ENCODE results near the gene OVOL2. TPM values are rescaled to one million over a fixed set of nuclear protein-coding genes. Genes with fewer than 3 reads are reported as not detected.
"Not testable (repeated sequence)": the region's sequence is repeated elsewhere in the genome, so short reads cannot be mapped to it uniquely, and the experiment has no call there.

The OVOL2 gene
- total RNA-seq: 10 to 100 TPM in 2 of 3 donors, not detected in 1; 21.0 to 34.1 TPM

DNA sequence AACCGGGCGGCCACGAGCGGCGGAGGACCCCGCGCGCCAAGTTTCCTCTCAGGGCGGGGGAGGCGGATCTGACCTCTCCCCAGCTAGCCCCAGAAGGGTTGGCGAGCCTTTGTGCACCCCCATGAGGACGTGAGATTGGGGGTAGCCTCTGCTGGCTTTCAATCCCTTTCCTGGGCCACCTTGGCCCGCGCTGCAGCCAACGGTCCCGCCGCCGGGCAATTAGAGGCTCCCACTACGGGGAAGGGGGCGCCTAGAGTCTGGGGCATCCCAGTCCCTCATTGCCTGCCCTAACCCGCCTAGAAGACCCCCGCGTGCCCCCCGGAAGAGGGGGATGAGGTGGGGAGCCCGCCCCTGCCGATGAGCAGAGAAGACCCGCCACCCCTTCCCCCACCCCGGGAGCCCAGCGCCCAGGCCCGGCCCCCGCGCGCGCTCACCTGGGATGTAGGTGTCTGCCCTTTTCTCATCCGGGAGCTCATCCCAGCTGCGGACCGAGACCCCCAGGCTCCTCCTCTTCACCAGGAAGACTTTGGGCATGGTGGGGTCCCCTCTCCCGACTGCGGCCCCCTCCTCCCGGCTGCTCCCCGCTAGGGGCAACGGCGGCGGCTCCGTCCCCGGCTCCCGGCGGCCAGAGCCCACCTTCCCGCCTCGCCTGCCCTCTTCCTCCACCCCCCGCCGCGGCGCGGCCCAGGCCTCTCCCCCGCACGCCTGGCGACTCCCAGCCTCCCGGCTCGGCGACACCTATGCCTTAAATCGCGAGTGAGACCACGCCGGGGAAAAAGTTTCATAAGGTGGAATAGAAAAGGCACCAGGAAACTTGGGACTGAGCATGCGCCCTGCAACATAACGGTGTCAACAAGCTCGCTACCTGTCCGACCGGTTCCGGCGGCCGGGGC lies at the start of gene OVOL2:
Gene OVOL2, minus strand, starts transcription at position 816 of the 893 bp plus-strand sequence. Its CDS starts 282 bp downstream, at position 534.
- peak within 1 kb of the TSS; percentile 81 for H3K27ac ChIP-seq
- DNase-seq (ENCODE audit: low spot score in 2 of 2): peak; percentile 87 to 93
- H3K4me3 ChIP-seq: peak within 1 kb of the TSS; percentile 34 to 82 (median 74)
- intact Hi-C loops (cut with DNase I; ENCODE audit: low total_unique reads): no loop called here
- no peaks in the 10 kb centered on the region for H3K36me3 ChIP-seq
- no peaks in the 10 kb centered on the region for H3K9me3 ChIP-seq
- peaks cover 0 to 6% of the 10 kb centered on the region in 2 donors for H3K4me1 ChIP-seq
- H3K27me3 ChIP-seq: peaks cover 0 to 19% of the 10 kb centered on the region in 2 donors
- TF ChIP-seq, protein P1, sequence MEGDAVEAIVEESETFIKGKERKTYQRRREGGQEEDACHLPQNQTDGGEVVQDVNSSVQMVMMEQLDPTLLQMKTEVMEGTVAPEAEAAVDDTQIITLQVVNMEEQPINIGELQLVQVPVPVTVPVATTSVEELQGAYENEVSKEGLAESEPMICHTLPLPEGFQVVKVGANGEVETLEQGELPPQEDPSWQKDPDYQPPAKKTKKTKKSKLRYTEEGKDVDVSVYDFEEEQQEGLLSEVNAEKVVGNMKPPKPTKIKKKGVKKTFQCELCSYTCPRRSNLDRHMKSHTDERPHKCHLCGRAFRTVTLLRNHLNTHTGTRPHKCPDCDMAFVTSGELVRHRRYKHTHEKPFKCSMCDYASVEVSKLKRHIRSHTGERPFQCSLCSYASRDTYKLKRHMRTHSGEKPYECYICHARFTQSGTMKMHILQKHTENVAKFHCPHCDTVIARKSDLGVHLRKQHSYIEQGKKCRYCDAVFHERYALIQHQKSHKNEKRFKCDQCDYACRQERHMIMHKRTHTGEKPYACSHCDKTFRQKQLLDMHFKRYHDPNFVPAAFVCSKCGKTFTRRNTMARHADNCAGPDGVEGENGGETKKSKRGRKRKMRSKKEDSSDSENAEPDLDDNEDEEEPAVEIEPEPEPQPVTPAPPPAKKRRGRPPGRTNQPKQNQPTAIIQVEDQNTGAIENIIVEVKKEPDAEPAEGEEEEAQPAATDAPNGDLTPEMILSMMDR (IDR thresholded peaks at IDR 0.05): no peak
- TF ChIP-seq POLR2AphosphoS5 (IDR thresholded peaks at IDR 0.05): peak in 2 of 3 donors; percentile 39 to 42

DNA sequence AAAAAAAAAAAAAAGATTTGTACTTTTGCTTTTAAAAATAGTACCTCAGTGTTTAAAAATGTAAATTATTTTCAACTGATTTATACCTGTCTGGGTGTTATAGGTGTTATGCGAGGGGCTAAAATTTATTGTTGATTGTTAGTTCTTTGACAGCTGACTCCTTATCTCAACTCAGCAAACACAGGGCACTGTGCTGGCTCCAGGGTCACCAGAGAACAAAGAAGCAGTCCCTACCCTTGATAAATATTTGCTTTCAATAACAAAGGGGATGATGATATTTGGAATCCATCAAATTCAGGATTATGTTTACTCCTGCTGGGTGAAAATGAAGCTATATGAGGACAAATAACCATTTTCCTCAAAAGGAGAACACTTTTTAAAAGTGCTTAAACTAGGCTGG lies 45.8 kb upstream of the OVOL2 start:
- no peak for TF ChIP-seq POLR2A (IDR thresholded peaks at IDR 0.05)
- TF ChIP-seq POLR2AphosphoS5 (IDR thresholded peaks at IDR 0.05): no peak
- TF ChIP-seq, protein P1 (IDR thresholded peaks at IDR 0.05): no peak
- Histone ChIP-seq H3K36me3 (no peaks in the 10 kb centered on the region), H3K4me1 (no peaks in the 10 kb centered on the region), H3K27ac (no peak overlapping the region), H3K4me3 (no peak overlapping the region), H3K27me3 (no peaks in the 10 kb centered on the region), H3K9me3 (no peaks in the 10 kb centered on the region)
- no peak for DNase-seq (ENCODE audit: low spot score in 2 of 2)
- intact Hi-C loops (cut with DNase I; ENCODE audit: low total_unique reads): no loop called here

DNA sequence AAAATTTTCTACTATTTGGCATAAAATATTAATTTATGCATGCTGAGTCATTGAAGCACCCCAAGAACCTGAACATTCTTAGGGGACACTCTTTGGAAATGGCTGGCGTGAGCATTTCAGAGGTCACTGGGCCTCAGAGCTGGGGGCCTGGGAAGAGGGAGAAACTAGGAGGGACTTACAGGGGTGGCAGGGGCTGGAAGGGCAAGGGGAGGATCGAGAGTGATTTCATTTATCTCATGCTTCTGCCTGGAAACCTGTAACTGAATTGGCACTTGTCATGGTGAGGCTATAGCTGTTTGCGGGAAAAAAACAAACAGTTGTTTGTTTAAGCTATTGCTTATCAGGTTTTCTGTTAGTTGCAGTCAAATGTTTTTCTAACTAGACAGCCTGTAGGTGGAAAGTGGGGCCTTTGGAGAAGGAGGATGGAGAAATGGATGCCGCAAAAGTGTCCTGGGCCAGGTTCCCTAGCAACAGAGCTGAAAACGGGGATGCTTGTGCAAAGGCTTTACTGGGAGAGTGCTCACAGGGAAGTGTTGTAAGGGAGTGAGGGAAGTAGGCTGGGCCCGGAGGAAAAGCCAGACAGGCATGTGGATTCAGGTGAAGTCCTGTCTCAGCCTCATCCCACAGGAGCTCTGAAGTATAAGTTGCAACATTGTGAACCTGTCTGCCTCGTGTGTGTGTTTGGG lies 43.6 kb upstream of the OVOL2 start:
- Histone ChIP-seq H3K36me3 (no peaks in the 10 kb centered on the region), H3K27ac (no peak overlapping the region), H3K4me3 (no peak overlapping the region), H3K27me3 (no peaks in the 10 kb centered on the region), H3K9me3 (no peaks in the 10 kb centered on the region), H3K4me1 (no peaks in the 10 kb centered on the region)
- no peak for DNase-seq (ENCODE audit: low spot score in 2 of 2)
- TF ChIP-seq, protein P1 (IDR thresholded peaks at IDR 0.05): no peak
- TF ChIP-seq POLR2A (IDR thresholded peaks at IDR 0.05) (no peak), POLR2AphosphoS5 (IDR thresholded peaks at IDR 0.05) (no peak)
- intact Hi-C loops (cut with DNase I; ENCODE audit: low total_unique reads): no loop called here

DNA sequence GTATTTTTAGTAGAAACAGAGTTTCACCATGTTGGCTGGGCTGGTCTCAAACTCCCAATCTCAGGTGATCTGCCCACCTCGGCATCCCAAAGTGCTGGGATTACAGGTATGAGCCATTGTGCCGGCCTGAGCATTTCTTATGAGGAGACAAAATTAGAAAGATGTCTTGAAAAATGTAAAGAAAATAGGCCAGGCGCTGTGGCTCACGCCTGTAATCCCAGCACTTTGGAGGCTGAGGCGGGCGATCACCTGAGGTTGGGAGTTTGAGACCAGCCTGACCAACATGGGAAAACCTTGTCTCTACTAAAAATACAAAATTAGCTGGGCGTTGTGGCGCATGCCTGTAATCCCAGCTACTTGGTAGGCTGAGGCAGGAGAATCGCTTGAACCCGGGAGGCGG lies 42.9 kb upstream of the OVOL2 start:
- H3K4me3 ChIP-seq; H3K4me1 ChIP-seq; H3K27me3 ChIP-seq; H3K36me3 ChIP-seq; DNase-seq (ENCODE audit: low spot score in 2 of 2); H3K27ac ChIP-seq; H3K9me3 ChIP-seq; intact Hi-C loops (cut with DNase I; ENCODE audit: low total_unique reads): not testable (repeated sequence)

- Histone ChIP-seq H3K4me1 (no peaks in the 10 kb centered on the region), H3K9me3 (no peaks in the 10 kb centered on the region), H3K4me3 (no peak overlapping the region), H3K36me3 (no peaks in the 10 kb centered on the region), H3K27me3 (no peaks in the 10 kb centered on the region), H3K27ac (no peak overlapping the region)
- TF ChIP-seq, protein P1 (IDR thresholded peaks at IDR 0.05): no peak
- TF ChIP-seq POLR2A (IDR thresholded peaks at IDR 0.05): no peak
- TF ChIP-seq POLR2AphosphoS5 (IDR thresholded peaks at IDR 0.05): no peak
- no peak for DNase-seq (ENCODE audit: low spot score in 2 of 2)
- intact Hi-C loops (cut with DNase I; ENCODE audit: low total_unique reads): no loop called here
These were observed 36.5 kb upstream of the OVOL2 start for GRCh38 chr20:18094191-18094590.
